GM12878 (cell line): ENCODE measurements around the gene CRTC2. TPM values are rescaled to one million over a fixed set of nuclear protein-coding genes. Genes with fewer than 3 reads are reported as not detected.

Experiments used
- ATAC-seq: fragments of 200-7000 bp; cut with Tn5 transposase; 3 replicates; pipeline ENCODE4 v1.9.1; 2020; ENCODE audit warnings: mild to moderate bottlenecking, moderate library complexity
- BruUV-seq: library from RNA; stranded (reverse); fragments of 400-500 nt; replicated peaks from 2 replicates; lab custom pipeline; 2021; lab: Mats Ljungman, UMichigan
- CTCF ChIA-PET: fragments of 300-600 bp; sonication (Branson Sonifier 250); formaldehyde crosslinking; extraction: SDS; loops from one replicate; lab custom pipeline; 2021; ENCODE audit warnings: inconsistent platforms; lab: Yijun Ruan, JAX
- POLR2A ChIA-PET: fragments of 350-600 bp; formaldehyde crosslinking; extraction: SDS; loops from one replicate; lab custom pipeline; 2021; ENCODE audit warnings: inconsistent platforms; lab: Charles Lee
- RAD21 ChIA-PET: fragments of 300-600 bp; sonication (Branson Sonifier 250); formaldehyde crosslinking; loops from one replicate; lab custom pipeline; 2023; ENCODE audit warnings: antibody characterized with exemption; ENCODE audit not compliant: unreplicated experiment; lab: Charles Lee
- SMC1A ChIA-PET: fragments of 300-600 bp; sonication (Branson Sonifier 250); formaldehyde crosslinking; loops from one replicate; lab custom pipeline; 2023; ENCODE audit not compliant: unreplicated experiment, uncharacterized antibody; lab: Charles Lee
- DNase-seq: peaks from one replicate; pipeline ENCODE4 v3.0.0-alpha.2; 2011; ENCODE audit warnings: low read depth, low spot score
- FAIRE-seq: peaks from 3 replicates; lab custom pipeline; 2011; peaks lifted over from hg19 to GRCh38; lab: Jason Lieb, UNC
- H2AFZ ChIP-seq: 2 replicates; pipeline ENCODE4 v1.6.0; 2011; ENCODE audit warnings: low read depth, low read length, control low read depth; ENCODE audit not compliant: control insufficient read depth
- H3K27ac ChIP-seq: 2 replicates; pipeline ENCODE4 v1.5.1; 2011; ENCODE audit warnings: control low read depth; ENCODE audit not compliant: control insufficient read depth, insufficient read depth
- H3K27me3 ChIP-seq, 2 experiments: replicated peaks in 1 of 2; 2 replicates each; pipeline versions ENCODE4 v1.6.0 to v1.6.1; 2011; ENCODE audit warnings: low read length in 1 of 2; ENCODE audit not compliant: control insufficient read depth in 2 of 2, insufficient read depth in 2 of 2
- H3K36me3 ChIP-seq, 2 experiments: 2 replicates each; pipeline ENCODE4 v1.5.1; 2011; ENCODE audit warnings: low read length in 1 of 2; ENCODE audit not compliant: control insufficient read depth in 2 of 2, insufficient read depth in 2 of 2
- H3K4me1 ChIP-seq: 2 replicates; pipeline ENCODE4 v1.6.1; 2011; ENCODE audit warnings: mild to moderate bottlenecking, low read length, moderate library complexity, mixed read lengths; ENCODE audit not compliant: control insufficient read depth, insufficient read depth
- H3K4me2 ChIP-seq: 2 replicates; pipeline ENCODE4 v1.6.0; 2011; ENCODE audit warnings: control low read depth; ENCODE audit not compliant: control insufficient read depth, insufficient read depth
- H3K4me3 ChIP-seq: fragments of 200-600 bp; sonication (generic); 2 replicates; pipeline ENCODE4 v1.5.1; 2016
- H3K79me2 ChIP-seq: 2 replicates; pipeline ENCODE4 v1.6.0; 2011; ENCODE audit warnings: low read length; ENCODE audit not compliant: control insufficient read depth, insufficient read depth
- H3K9ac ChIP-seq: 2 replicates; pipeline ENCODE4 v1.8.0; 2011; ENCODE audit warnings: low read length, control low read depth, mixed read lengths; ENCODE audit not compliant: control insufficient read depth, insufficient read depth
- H3K9me3 ChIP-seq: replicated peaks from 3 replicates; pipeline ENCODE4 v1.5.1; 2011; ENCODE audit warnings: mild to moderate bottlenecking, low read length; ENCODE audit not compliant: control insufficient read depth, insufficient read depth
- H4K20me1 ChIP-seq: 2 replicates; pipeline ENCODE4 v1.6.0; 2011; ENCODE audit not compliant: control insufficient read depth, insufficient read depth
- EZH2 ChIP-seq: IDR thresholded peaks from 2 replicates; pipeline ENCODE4 v1.6.1; 2012; ENCODE audit warnings: low read depth, mild to moderate bottlenecking, control low read depth, inconsistent platforms, low read length, borderline replicate concordance; ENCODE audit not compliant: control insufficient read depth
- HCFC1 ChIP-seq: fragments of 150-350 bp; IDR thresholded peaks from 2 replicates; pipeline ENCODE4 v1.6.1; 2014; ENCODE audit warnings: low read length
- IKZF2 ChIP-seq, 2 experiments: fragments of 450-650 bp; IDR thresholded peaks; 2 replicates each; pipeline ENCODE4 v1.6.1; 2017; ENCODE audit warnings: mild to moderate bottlenecking in 2 of 2, moderate library complexity in 2 of 2
- POLR2A ChIP-seq: IDR thresholded peaks from 2 replicates; pipeline ENCODE4 v1.6.1; 2011; ENCODE audit warnings: low read depth, mild to moderate bottlenecking, low read length
- TARDBP ChIP-seq: IDR thresholded peaks from 2 replicates; pipeline ENCODE4 v1.6.1; 2016; ENCODE audit warnings: borderline replicate concordance
- ZNF217 ChIP-seq: fragments of 450-650 bp; IDR thresholded peaks from 2 replicates; pipeline ENCODE4 v1.6.1; 2017; ENCODE audit warnings: antibody characterized with exemption, mild to moderate bottlenecking
- WGBS: methylation state at CpG from one replicate; pipeline ENCODE4 v1.1.6; 2016; ENCODE audit warnings: low lambda C conversion rate; ENCODE audit not compliant: insufficient replicate concordance, insufficient coverage; ENCODE audit errors: missing lambda C conversion rate; 5-methylcytosine and 5-hydroxymethylcytosine counted together
- in situ Hi-C: fragments of 300-500 bp; cut with MboI; formaldehyde crosslinking; loops from 9 replicates; pipeline ENCODE4 v1.14.3; 2018; ENCODE audit warnings: mixed read lengths
- intact Hi-C: fragments of 100-400 bp; cut with micrococcal nuclease; formaldehyde crosslinking; loops from one replicate; pipeline ENCODE4 v1.14.2; 2022; ENCODE audit not compliant: unreplicated experiment
- polyA plus RNA-seq, 11 experiments: library from polyadenylated mRNA; depleted of rRNA in 4 of 11; unstranded in 6 of 11; stranded (reverse) in 5 of 11; fragments of >200 nt; fragmentation: Nextera tagmentation in 4 of 11; fragmentation: Illumina TruSeq in 1 of 11; extraction: Ambion mirVana in 4 of 11; extraction: Trizol in 1 of 11; gene quantifications; 1 replicate in 1 of 11; 2 replicates in 10 of 11; pipeline versions ENCODE4 v1.2.1 to v1.2.3, GENCODE V29; 2011 to 2016; ENCODE audit warnings: inconsistent platforms in 2 of 11, missing spikeins in 2 of 11, low read depth in 1 of 11
- total RNA-seq, 4 experiments: library from RNA; depleted of rRNA in 3 of 4; stranded (reverse); fragments of >200 nt in 3 of 4; fragmentation: Illumina TruSeq in 1 of 4; extraction: Trizol in 1 of 4; gene quantifications; 2 replicates each; pipeline versions ENCODE4 v1.2.1 to v1.2.3, GENCODE V29; 2013 to 2021

CRTC2 gene
- total and polyA plus RNA-seq, 10 of the 15 experiments (the other 5 are each of a cell fraction or from before 2014, with no cell fraction given) = 5.1 to 57.9 (median 32.7) TPM

- intact Hi-C loops (no loop called here), in situ Hi-C loops (no loop called here)
- Histone ChIP-seq H3K27ac (no peak overlapping the region), H3K36me3 (peaks cover 5 to 11% of the 10 kb centered on the region in 2 experiments; a peak in 3 of 4 replicates), H3K27me3 (no peaks in the 10 kb centered on the region), H3K79me2 (no peaks in the 10 kb centered on the region), H3K9ac (no peak overlapping the region), H4K20me1 (no peaks in the 10 kb centered on the region), H3K4me1 (peaks cover 18% of the 10 kb centered on the region), H3K4me2 (no peak overlapping the region), H2AFZ (no peak overlapping the region), H3K9me3 (no peaks in the 10 kb centered on the region), H3K4me3 (no peak overlapping the region)
- ATAC-seq (0 out of 3 replicates have a peak, but pooled peaks have one; percentile 12), DNase-seq (no peak), FAIRE-seq (no peak)
- ChIA-PET RAD21 (interaction anchor here (2.8 kb wide), 1 partner anchor 15 kb away, joined by 18 read pairs; the partner anchor contains the start of gene DENND4B), SMC1A (interaction anchor here (0.7 to 1.5 kb wide), 3 partner anchors 11 to 15 kb away, joined by 3 to 4 read pairs (median 3); no protein-coding TSS in a partner anchor), CTCF (interaction anchor here (0.7 to 1.4 kb wide), 2 partner anchors 9 to 21 kb away, joined by 3 to 4 read pairs; no protein-coding TSS in a partner anchor), POLR2A (interaction anchor here (0.5 to 1.9 kb wide), 3 partner anchors 9 to 33 kb away, joined by 3 to 8 read pairs (median 3); partner anchors contain the start of gene SLC39A1)
- BruUV-seq = no TSS peak
- 87% methylated on average over 14 of the region's 14 CpGs for WGBS
- TF ChIP-seq HCFC1 (no peak), IKZF2 (IDR thresholded peaks at IDR 0.05) (no peak), EZH2 (no peak), ZNF217 (no peak), POLR2A (0 out of 2 replicates have a peak, but pooled peaks have one; percentile 50), TARDBP (no peak)
Observed at GRCh38 chr1:153929981-153930948, 28.1 kb downstream of the CRTC2 start.
